Neutrophil (primary cell): ENCODE measurements around the gene GARNL3.

ENCODE experiments used
- H3K27ac ChIP-seq: fragments of 200-600 bp; sonication (generic); 2 replicates; pipeline ENCODE4 v1.5.1; 2016; ENCODE audit warnings: mild to moderate bottlenecking, moderate library complexity
- H3K27me3 ChIP-seq: fragments of 200-600 bp; sonication (generic); 2 replicates; pipeline ENCODE4 v1.6.0; 2016; ENCODE audit warnings: mild to moderate bottlenecking
- H3K36me3 ChIP-seq: fragments of 200-600 bp; sonication (generic); 2 replicates; pipeline ENCODE4 v1.5.1; 2017
- H3K4me1 ChIP-seq, 2 experiments: fragments of 200-600 bp in 1 of 2; sonication (generic) in 1 of 2; 1 replicate in 1 of 2; 2 replicates in 1 of 2; pipeline versions ENCODE4 v1.5.1 to v1.6.1; 2013 to 2016; ENCODE audit warnings: low read depth in 1 of 2, low read length in 1 of 2, mild to moderate bottlenecking in 1 of 2, moderate library complexity in 1 of 2; ENCODE audit not compliant: control insufficient read depth in 1 of 2, insufficient read depth in 1 of 2
- H3K4me3 ChIP-seq, 2 experiments: fragments of 200-600 bp in 1 of 2; sonication (generic) in 1 of 2; 1 replicate in 1 of 2; 2 replicates in 1 of 2; pipeline ENCODE4 v1.5.1; 2013 to 2016; ENCODE audit warnings: low read depth in 1 of 2, low read length in 1 of 2, mild to moderate bottlenecking in 1 of 2, moderate library complexity in 1 of 2
- H3K9me3 ChIP-seq: fragments of 200-600 bp; sonication (generic); 2 replicates; pipeline ENCODE4 v1.5.1; 2016
- TF ChIP-seq, protein P1 (sequence below): fragments of 200-600 bp; sonication (generic); IDR thresholded peaks from 2 replicates; pipeline ENCODE4 v1.5.1; 2016; ENCODE audit warnings: antibody characterized with exemption

The GARNL3 gene

GRCh38 chr9:127404631-127405030 lies 140.1 kb downstream of the GARNL3 start:
- H3K4me1 ChIP-seq, result no peaks in the 10 kb centered on the region
- no peak overlapping the region for H3K27ac ChIP-seq
- no peak overlapping the region for H3K4me3 ChIP-seq
- H3K27me3 ChIP-seq, result no peaks in the 10 kb centered on the region
- H3K36me3 ChIP-seq, result no peaks in the 10 kb centered on the region
- no peaks in the 10 kb centered on the region for H3K9me3 ChIP-seq
- TF ChIP-seq, protein P1, sequence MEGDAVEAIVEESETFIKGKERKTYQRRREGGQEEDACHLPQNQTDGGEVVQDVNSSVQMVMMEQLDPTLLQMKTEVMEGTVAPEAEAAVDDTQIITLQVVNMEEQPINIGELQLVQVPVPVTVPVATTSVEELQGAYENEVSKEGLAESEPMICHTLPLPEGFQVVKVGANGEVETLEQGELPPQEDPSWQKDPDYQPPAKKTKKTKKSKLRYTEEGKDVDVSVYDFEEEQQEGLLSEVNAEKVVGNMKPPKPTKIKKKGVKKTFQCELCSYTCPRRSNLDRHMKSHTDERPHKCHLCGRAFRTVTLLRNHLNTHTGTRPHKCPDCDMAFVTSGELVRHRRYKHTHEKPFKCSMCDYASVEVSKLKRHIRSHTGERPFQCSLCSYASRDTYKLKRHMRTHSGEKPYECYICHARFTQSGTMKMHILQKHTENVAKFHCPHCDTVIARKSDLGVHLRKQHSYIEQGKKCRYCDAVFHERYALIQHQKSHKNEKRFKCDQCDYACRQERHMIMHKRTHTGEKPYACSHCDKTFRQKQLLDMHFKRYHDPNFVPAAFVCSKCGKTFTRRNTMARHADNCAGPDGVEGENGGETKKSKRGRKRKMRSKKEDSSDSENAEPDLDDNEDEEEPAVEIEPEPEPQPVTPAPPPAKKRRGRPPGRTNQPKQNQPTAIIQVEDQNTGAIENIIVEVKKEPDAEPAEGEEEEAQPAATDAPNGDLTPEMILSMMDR, result no peak

DNA sequence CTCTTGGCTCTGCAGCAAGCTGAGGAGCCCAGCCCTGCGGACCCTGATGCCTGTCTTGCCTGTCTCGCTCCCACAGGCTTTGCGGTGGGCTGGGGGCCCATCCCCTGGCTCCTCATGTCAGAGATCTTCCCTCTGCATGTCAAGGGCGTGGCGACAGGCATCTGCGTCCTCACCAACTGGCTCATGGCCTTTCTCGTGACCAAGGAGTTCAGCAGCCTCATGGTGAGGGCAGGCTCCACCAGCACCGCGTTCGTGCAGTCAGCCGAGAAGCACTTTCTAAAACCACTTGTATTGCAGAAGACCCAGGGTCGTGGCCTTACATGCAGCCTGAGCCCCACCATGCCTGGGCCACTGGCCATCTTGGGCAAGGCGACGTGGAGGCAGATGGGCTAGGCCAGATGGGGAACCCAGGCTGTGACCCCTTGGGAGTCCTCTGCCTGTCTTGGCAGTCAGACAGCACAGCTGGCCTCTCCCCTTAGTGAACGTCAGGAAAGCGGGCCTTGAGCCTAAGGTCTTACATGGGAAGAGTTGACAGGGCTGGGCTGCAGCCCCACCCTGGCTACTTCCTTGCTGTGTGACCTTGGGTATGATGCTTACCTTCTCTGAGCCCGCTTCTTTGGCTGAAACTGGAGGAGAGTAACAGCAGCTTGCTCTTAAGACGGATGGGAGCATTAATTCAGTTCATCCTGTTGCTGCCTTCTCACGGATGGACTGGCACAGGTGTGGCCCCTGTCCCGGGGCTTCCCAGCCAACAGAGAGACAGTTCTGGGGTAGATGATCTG lies 141.0 kb downstream of the GARNL3 start:
- Histone ChIP-seq H3K27ac (no peak overlapping the region), H3K9me3 (no peaks in the 10 kb centered on the region), H3K4me3 (no peak overlapping the region), H3K27me3 (no peaks in the 10 kb centered on the region), H3K36me3 (no peaks in the 10 kb centered on the region), H3K4me1 (no peaks in the 10 kb centered on the region)
- TF ChIP-seq, protein P1, result no peak

- Histone ChIP-seq H3K27ac (no peak overlapping the region), H3K4me3 (no peak overlapping the region), H3K27me3 (no peaks in the 10 kb centered on the region), H3K36me3 (no peaks in the 10 kb centered on the region), H3K4me1 (no peaks in the 10 kb centered on the region), H3K9me3 (no peaks in the 10 kb centered on the region)
- TF ChIP-seq, protein P1, result no peak
These were observed 142.4 kb downstream of the GARNL3 start for GRCh38 chr9:127406799-127407491.

GRCh38 chr9:127407492-127407843 lies 142.9 kb downstream of the GARNL3 start:
- no peak overlapping the region for H3K4me3 ChIP-seq
- TF ChIP-seq, protein P1, result no peak

DNA sequence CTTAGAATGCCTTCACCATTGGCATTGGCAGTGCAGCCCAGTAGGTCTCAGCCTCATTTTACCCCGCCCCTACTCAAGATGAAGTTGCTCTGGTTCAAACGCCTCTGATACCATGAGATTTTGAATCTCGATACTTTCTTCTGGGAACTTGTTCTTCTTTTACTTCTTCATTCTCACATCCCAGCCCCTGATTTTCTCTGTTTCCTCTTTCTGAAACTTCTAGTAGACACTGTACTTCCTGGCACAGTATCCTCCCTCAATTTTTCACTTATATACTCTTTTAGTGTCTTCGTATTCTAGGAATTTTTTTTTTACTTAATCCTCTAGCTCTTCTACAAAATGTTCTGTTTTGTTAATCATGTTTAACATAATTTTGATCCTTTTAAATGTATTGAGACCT lies 146.5 kb downstream of the GARNL3 start:
- Histone ChIP-seq H3K36me3 (no peaks in the 10 kb centered on the region), H3K4me1 (no peaks in the 10 kb centered on the region), H3K27ac (no peak overlapping the region), H3K4me3 (no peak overlapping the region), H3K27me3 (peaks cover 7% of the 10 kb centered on the region), H3K9me3 (no peaks in the 10 kb centered on the region)
- TF ChIP-seq, protein P1, result no peak

More at GRCh38 chr9:127407492-127407843, 142.9 kb downstream of the GARNL3 start:
- Histone ChIP-seq H3K27me3 (no peaks in the 10 kb centered on the region), H3K9me3 (no peaks in the 10 kb centered on the region), H3K36me3 (no peaks in the 10 kb centered on the region), H3K27ac (no peak overlapping the region), H3K4me1 (no peaks in the 10 kb centered on the region)
